HepG2 (cell line): ENCODE data around the gene SASS6. TPM values are rescaled to one million over a fixed set of nuclear protein-coding genes. Genes with fewer than 3 reads are reported as not detected.

Source experiments
- ATAC-seq: fragments of 200-7000 bp; cut with Tn5 transposase; 3 replicates; pipeline ENCODE4 v1.9.1; 2020; ENCODE audit warnings: mild to moderate bottlenecking, moderate library complexity
- BruUV-seq: library from RNA; stranded (reverse); fragments of 400-500 nt; replicated peaks from 2 replicates; lab custom pipeline; 2021; lab: Mats Ljungman, UMichigan
- CTCF ChIA-PET: fragments of 300-600 bp; formaldehyde crosslinking; extraction: SDS; loops from one replicate; lab custom pipeline; 2021; ENCODE audit warnings: low total read pairs, inconsistent platforms, low intra/inter-chr PET ratio; lab: Yijun Ruan, JAX
- POLR2A ChIA-PET: fragments of 350-600 bp; sonication (Branson Sonifier 250); formaldehyde crosslinking; loops from one replicate; lab custom pipeline; 2020; ENCODE audit warnings: antibody characterized with exemption, inconsistent platforms; lab: Yijun Ruan, JAX
- DNase-seq: peaks from one replicate; pipeline ENCODE4 v3.0.0-alpha.2; 2015; ENCODE audit warnings: low spot score
- FAIRE-seq: peaks from 3 replicates; lab custom pipeline; 2011; peaks lifted over from hg19 to GRCh38; lab: Jason Lieb, UNC
- H2AFZ ChIP-seq: one replicate; pipeline ENCODE4 v1.6.1; 2011; ENCODE audit warnings: low read length, inconsistent platforms
- H3K27ac ChIP-seq: fragments of 300-600 bp; 3 replicates; pipeline ENCODE4 v1.8.0; 2011; ENCODE audit warnings: mixed run types, mild to moderate bottlenecking, mixed read lengths, low read length, inconsistent platforms; ENCODE audit not compliant: insufficient read depth; ENCODE audit errors: extremely low read length
- H3K27me3 ChIP-seq, 2 experiments: fragments of 200-600 bp in 1 of 2; 2 replicates in 1 of 2; 3 replicates in 1 of 2; pipeline versions ENCODE4 v1.6.0 to v1.8.0; 2011; ENCODE audit warnings: low read length in 2 of 2, mild to moderate bottlenecking in 2 of 2, moderate library complexity in 2 of 2, inconsistent platforms in 1 of 2; ENCODE audit not compliant: insufficient read depth in 2 of 2, control insufficient read depth in 1 of 2
- H3K36me3 ChIP-seq, 2 experiments: fragments of 200-600 bp in 1 of 2; replicated peaks in 1 of 2; 2 replicates in 1 of 2; 3 replicates in 1 of 2; pipeline versions ENCODE4 v1.5.1 to v1.8.0; 2011; ENCODE audit warnings: low read length in 2 of 2, inconsistent platforms in 1 of 2; ENCODE audit not compliant: insufficient read depth in 2 of 2, control insufficient read depth in 1 of 2
- H3K4me1 ChIP-seq: 2 replicates; pipeline ENCODE4 v1.5.1; 2012; ENCODE audit warnings: low read length, inconsistent platforms; ENCODE audit not compliant: insufficient read depth
- H3K4me2 ChIP-seq: 2 replicates; pipeline ENCODE4 v1.6.0; 2011; ENCODE audit warnings: low read depth, low read length, inconsistent platforms
- H3K4me3 ChIP-seq, 3 experiments: fragments of 200-600 bp in 1 of 3; sonication (generic), shearing (Covaris generic) in 1 of 3; replicated peaks in 1 of 3; 2 replicates each; pipeline ENCODE4 v1.5.1; 2011 to 2016; ENCODE audit warnings: low read length in 3 of 3, inconsistent platforms in 2 of 3, low read depth in 2 of 3, mild to moderate bottlenecking in 2 of 3, control low read depth in 1 of 3, mixed read lengths in 1 of 3; ENCODE audit not compliant: insufficient read depth in 1 of 3
- H3K79me2 ChIP-seq: one replicate; pipeline ENCODE4 v1.6.1; 2011; ENCODE audit warnings: low read length, inconsistent platforms; ENCODE audit not compliant: insufficient read depth
- H3K9ac ChIP-seq: 2 replicates; pipeline ENCODE4 v1.6.0; 2011; ENCODE audit warnings: mild to moderate bottlenecking, low read depth, low read length, inconsistent platforms; ENCODE audit not compliant: insufficient read depth
- H3K9me3 ChIP-seq: 2 replicates; pipeline ENCODE4 v1.5.1; 2012; ENCODE audit warnings: mild to moderate bottlenecking, low read length
- H4K20me1 ChIP-seq: 2 replicates; pipeline ENCODE4 v1.6.0; 2011; ENCODE audit warnings: inconsistent platforms, mild to moderate bottlenecking, low read length, moderate library complexity; ENCODE audit not compliant: insufficient read depth
- ATF3 ChIP-seq: sonication (generic); formaldehyde crosslinking; IDR thresholded peaks from 2 replicates; pipeline ENCODE4 v1.4.0; 2020; ENCODE audit warnings: missing genetic modification reagents
- MIER2 ChIP-seq: IDR thresholded peaks from 2 replicates; pipeline ENCODE4 v1.6.1; 2016; ENCODE audit warnings: missing biosample characterization, missing genetic modification reagents
- SMAD9 ChIP-seq: sonication (generic); formaldehyde crosslinking; IDR thresholded peaks from 2 replicates; pipeline ENCODE4 v1.5.1; 2020; ENCODE audit warnings: mild to moderate bottlenecking, missing genetic modification reagents
- SMC3 ChIP-seq: IDR thresholded peaks from 2 replicates; pipeline ENCODE4 v1.6.1; 2011; ENCODE audit warnings: low read length, improper control_type of control experiment
- ZFP91 ChIP-seq: sonication (generic); formaldehyde crosslinking; IDR thresholded peaks from 2 replicates; pipeline ENCODE4 v1.9.0; 2022; ENCODE audit warnings: missing genetic modification reagents, mild to moderate bottlenecking, borderline replicate concordance
- ZNF260 ChIP-seq: sonication (generic); formaldehyde crosslinking; IDR thresholded peaks from 2 replicates; pipeline ENCODE4 v1.4.0; 2020; ENCODE audit warnings: missing genetic modification reagents, low read depth, mild to moderate bottlenecking, borderline replicate concordance
- ZNF44 ChIP-seq: sonication (generic); formaldehyde crosslinking; IDR thresholded peaks from 2 replicates; pipeline ENCODE4 v1.5.1; 2020; ENCODE audit warnings: mild to moderate bottlenecking, missing genetic modification reagents
- ZNF574 ChIP-seq: sonication (generic); formaldehyde crosslinking; IDR thresholded peaks from 2 replicates; pipeline ENCODE4 v1.4.0; 2020; ENCODE audit warnings: missing genetic modification reagents
- ZZZ3 ChIP-seq: sonication (generic); formaldehyde crosslinking; IDR thresholded peaks from 2 replicates; pipeline ENCODE4 v1.4.0; 2020; ENCODE audit warnings: missing genetic modification reagents, mild to moderate bottlenecking, borderline replicate concordance
- WGBS: methylation state at CpG from one replicate; pipeline ENCODE4 v1.1.6; 2017; ENCODE audit warnings: low lambda C conversion rate; 5-methylcytosine and 5-hydroxymethylcytosine counted together
- in situ Hi-C: cut with HindIII; loops from 2 replicates; pipeline ENCODE4 v1.10.0; 2017; ENCODE audit warnings: low pct_unique_long_range_greater_than_20kb; ENCODE audit not compliant: extremely low pct_ligation_motif_present
- intact Hi-C: fragments of 100-400 bp; cut with micrococcal nuclease; formaldehyde crosslinking; loops from one replicate; pipeline ENCODE4 v1.10.0; 2022; ENCODE audit not compliant: unreplicated experiment
- polyA plus RNA-seq, 8 experiments: library from polyadenylated mRNA; depleted of rRNA in 3 of 8; stranded (reverse) in 7 of 8; unstranded in 1 of 8; fragments of >200 nt; fragmentation: Illumina TruSeq in 4 of 8; extraction: Trizol in 4 of 8; gene quantifications; 2 replicates each; pipeline versions ENCODE4 v1.2.1 to v1.2.3, GENCODE V29; 2011 to 2016; ENCODE audit warnings: low read depth in 4 of 8, missing spikeins in 1 of 8, mixed read lengths in 1 of 8; ENCODE audit not compliant: insufficient read depth in 1 of 8
- total RNA-seq, 5 experiments: library from RNA; depleted of rRNA; stranded (reverse); fragments of >200 nt; fragmentation: Illumina TruSeq; extraction: Trizol; gene quantifications; 2 replicates each; pipeline ENCODE4 v1.2.3, GENCODE V29; 2016; ENCODE audit warnings: low read depth in 1 of 5
- TF ChIP-seq, protein P1 (sequence below): IDR thresholded peaks from 2 replicates; pipeline ENCODE4 v1.6.1; 2016; ENCODE audit warnings: missing biosample characterization, missing genetic modification reagents, low read depth
- TF ChIP-seq, protein P2 (sequence below): sonication (generic); formaldehyde crosslinking; IDR thresholded peaks from 2 replicates; pipeline ENCODE4 v1.5.0; 2020; ENCODE audit warnings: missing genetic modification reagents
- TF ChIP-seq, protein P3 (sequence below): sonication (generic); formaldehyde crosslinking; IDR thresholded peaks from 2 replicates; pipeline ENCODE4 v1.4.0; 2020; ENCODE audit warnings: missing genetic modification reagents, borderline replicate concordance

SASS6 gene
- total and polyA plus RNA-seq, 2 of the 13 experiments (the other 11 are each of a cell fraction or from before 2014, with no cell fraction given): 2.3 to 10.7 TPM

- in situ Hi-C loops: no loop called here
- CTCF ChIA-PET: no interaction called here
- no TSS peak for BruUV-seq
These were observed 87.5 kb downstream of the SASS6 start for GRCh38 chr1:100045206-100045605.

More at GRCh38 chr1:100045206-100045605, 87.5 kb downstream of the SASS6 start:
- Histone ChIP-seq H3K4me3 (no peak overlapping the region), H2AFZ (no peak overlapping the region), H3K27ac (no peak overlapping the region), H3K4me1 (peaks cover 48% of the 10 kb centered on the region), H3K4me2 (no peak overlapping the region), H4K20me1 (peaks cover 53% of the 10 kb centered on the region), H3K36me3 (no peaks in the 10 kb centered on the region; a peak in 2 of 5 replicates), H3K9me3 (no peaks in the 10 kb centered on the region), H3K79me2 (peaks cover 99% of the 10 kb centered on the region), H3K27me3 (no peaks in the 10 kb centered on the region), H3K9ac (no peak overlapping the region)
- POLR2A ChIA-PET: no interaction called here
- FAIRE-seq: no peak
- no peak for ATAC-seq
- TF ChIP-seq SMAD9 (CRISPR knock-in tag) (no peak), ZNF44 (CRISPR knock-in tag) (no peak), ZNF260 (CRISPR knock-in tag) (no peak), MIER2 (CRISPR knock-in tag) (no peak), SMC3 (no peak), ZZZ3 (CRISPR knock-in tag) (no peak), ATF3 (CRISPR knock-in tag) (no peak), ZNF574 (no peak), ZFP91 (no peak)
- TF ChIP-seq, protein P1, sequence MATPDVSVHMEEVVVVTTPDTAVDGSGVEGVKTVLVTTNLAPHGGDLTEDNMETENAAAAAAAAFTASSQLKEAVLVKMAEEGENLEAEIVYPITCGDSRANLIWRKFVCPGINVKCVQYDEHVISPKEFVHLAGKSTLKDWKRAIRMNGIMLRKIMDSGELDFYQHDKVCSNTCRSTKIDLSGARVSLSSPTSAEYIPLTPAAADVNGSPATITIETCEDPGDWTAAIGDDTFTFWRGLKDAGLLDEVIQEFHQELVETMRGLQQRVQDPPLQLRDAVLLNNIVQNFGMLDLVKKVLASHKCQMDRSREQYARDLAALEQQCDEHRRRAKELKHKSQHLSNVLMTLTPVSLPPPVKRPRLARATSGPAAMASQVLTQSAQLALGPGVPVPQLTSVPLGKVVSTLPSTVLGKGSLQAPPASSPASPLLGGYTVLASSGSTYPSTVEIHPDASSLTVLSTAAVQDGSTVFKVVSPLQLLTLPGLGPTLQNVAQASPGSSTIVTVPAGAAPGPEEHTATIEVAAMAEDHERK (CRISPR knock-in tag): no peak
- TF ChIP-seq, protein P2, sequence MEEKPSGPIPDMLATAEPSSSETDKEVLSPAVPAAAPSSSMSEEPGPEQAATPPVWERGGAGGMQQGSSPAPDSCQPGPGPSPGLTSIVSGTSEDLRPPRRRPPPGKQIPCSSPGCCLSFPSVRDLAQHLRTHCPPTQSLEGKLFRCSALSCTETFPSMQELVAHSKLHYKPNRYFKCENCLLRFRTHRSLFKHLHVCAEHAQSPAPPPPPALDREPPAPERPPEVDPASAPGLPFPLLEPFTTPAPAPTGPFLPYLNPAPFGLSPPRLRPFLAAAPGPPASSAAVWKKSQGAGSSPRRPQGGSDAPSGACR (CRISPR knock-in tag): no peak
- TF ChIP-seq, protein P3, sequence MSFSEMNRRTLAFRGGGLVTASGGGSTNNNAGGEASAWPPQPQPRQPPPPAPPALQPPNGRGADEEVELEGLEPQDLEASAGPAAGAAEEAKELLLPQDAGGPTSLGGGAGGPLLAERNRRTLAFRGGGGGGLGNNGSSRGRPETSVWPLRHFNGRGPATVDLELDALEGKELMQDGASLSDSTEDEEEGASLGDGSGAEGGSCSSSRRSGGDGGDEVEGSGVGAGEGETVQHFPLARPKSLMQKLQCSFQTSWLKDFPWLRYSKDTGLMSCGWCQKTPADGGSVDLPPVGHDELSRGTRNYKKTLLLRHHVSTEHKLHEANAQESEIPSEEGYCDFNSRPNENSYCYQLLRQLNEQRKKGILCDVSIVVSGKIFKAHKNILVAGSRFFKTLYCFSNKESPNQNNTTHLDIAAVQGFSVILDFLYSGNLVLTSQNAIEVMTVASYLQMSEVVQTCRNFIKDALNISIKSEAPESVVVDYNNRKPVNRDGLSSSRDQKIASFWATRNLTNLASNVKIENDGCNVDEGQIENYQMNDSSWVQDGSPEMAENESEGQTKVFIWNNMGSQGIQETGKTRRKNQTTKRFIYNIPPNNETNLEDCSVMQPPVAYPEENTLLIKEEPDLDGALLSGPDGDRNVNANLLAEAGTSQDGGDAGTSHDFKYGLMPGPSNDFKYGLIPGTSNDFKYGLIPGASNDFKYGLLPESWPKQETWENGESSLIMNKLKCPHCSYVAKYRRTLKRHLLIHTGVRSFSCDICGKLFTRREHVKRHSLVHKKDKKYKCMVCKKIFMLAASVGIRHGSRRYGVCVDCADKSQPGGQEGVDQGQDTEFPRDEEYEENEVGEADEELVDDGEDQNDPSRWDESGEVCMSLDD: no peak
- no peak for DNase-seq
- WGBS: 91% methylated on average over 5 of the region's 5 CpGs
- intact Hi-C loops: no loop called here
